Activated CD4-positive, alpha-beta memory T cell treated with anti-CD3 and anti-CD28 coated beads, Interleukin-2, amount 10 ng/mL, durations not matched to agents 7 days and 5 days (primary cell): ENCODE measurements around the gene MCC. TPM values are rescaled to one million over a fixed set of nuclear protein-coding genes. Genes with fewer than 3 reads are reported as not detected.

Experiments
- CTCF ChIA-PET: fragments of 350-600 bp; sonication (Branson Sonifier 250); formaldehyde crosslinking; loops from one replicate; lab custom pipeline; 2021; ENCODE audit warnings: antibody characterized with exemption, inconsistent platforms; lab: Charles Lee
- POLR2A ChIA-PET: fragments of 350-600 bp; sonication (Branson Sonifier 250); formaldehyde crosslinking; loops from one replicate; lab custom pipeline; 2021; ENCODE audit warnings: antibody characterized with exemption; lab: Charles Lee
- DNase-seq: peaks from one replicate; pipeline ENCODE4 v3.0.0-alpha.2; 2020
- H3K27ac Mint-ChIP-seq: one replicate; pipeline ENCODE4 v1.8.0; 2021; ENCODE audit warnings: mild to moderate bottlenecking, mixed read lengths
- H3K27me3 Mint-ChIP-seq: one replicate; pipeline ENCODE4 v1.8.0; 2021; ENCODE audit warnings: mixed read lengths
- H3K36me3 Mint-ChIP-seq: one replicate; pipeline ENCODE4 v1.8.0; 2021; ENCODE audit warnings: low read depth, mixed read lengths
- H3K4me1 Mint-ChIP-seq: one replicate; pipeline ENCODE4 v1.8.0; 2021; ENCODE audit warnings: mixed read lengths
- H3K4me3 Mint-ChIP-seq: one replicate; pipeline ENCODE4 v1.8.0; 2021; ENCODE audit warnings: mild to moderate bottlenecking, mixed read lengths
- H3K9me3 Mint-ChIP-seq: one replicate; pipeline ENCODE4 v1.8.0; 2021; ENCODE audit warnings: mixed read lengths
- total RNA-seq, 2 experiments: library from RNA; stranded (reverse); gene quantifications; one replicate each; pipeline ENCODE4 v1.2.3, GENCODE V29; 2021

Gene MCC
- total RNA-seq, 2 experiments from 2014 or later, result 8.6 to 10.4 TPM

- Mint-ChIP-seq H3K36me3 (peaks cover 60% of the 10 kb centered on the region), H3K4me1 (peaks cover 14% of the 10 kb centered on the region), H3K9me3 (no peaks in the 10 kb centered on the region), H3K4me3 (no peak overlapping the region), H3K27ac (no peak overlapping the region), H3K27me3 (no peaks in the 10 kb centered on the region)
- no peak for DNase-seq
- ChIA-PET CTCF (no interaction called here), POLR2A (no interaction called here)
Observed at GRCh38 chr5:113003763-113004162, 484.5 kb downstream of the MCC start.

GRCh38 chr5:113002423-113002822 is 485.8 kb downstream of the MCC start:
- no peak overlapping the region for H3K27ac Mint-ChIP-seq
- no peaks in the 10 kb centered on the region for H3K27me3 Mint-ChIP-seq
- ChIA-PET POLR2A (interaction anchor here (0.9 kb wide), 1 partner anchor 18 kb away, joined by 4 read pairs; no protein-coding TSS in a partner anchor), CTCF (interaction anchor here (0.9 to 1.7 kb wide), 2 partner anchors 17 to 328 kb away, joined by 3 to 4 read pairs; no protein-coding TSS in a partner anchor)
- no peaks in the 10 kb centered on the region for H3K9me3 Mint-ChIP-seq
- H3K4me3 Mint-ChIP-seq, result no peak overlapping the region
- peaks cover 54% of the 10 kb centered on the region for H3K36me3 Mint-ChIP-seq
- H3K4me1 Mint-ChIP-seq, result peaks cover 14% of the 10 kb centered on the region
- DNase-seq, result no peak

GRCh38 chr5:113000466-113000865 is 487.8 kb downstream of the MCC start:
- CTCF ChIA-PET, result interaction anchor here (1.1 kb wide), 1 partner anchor 44 kb away, joined by 3 read pairs; no protein-coding TSS in a partner anchor
- POLR2A ChIA-PET, result interaction anchor here (1.2 kb wide), 1 partner anchor 24 kb away, joined by 3 read pairs; the partner anchor contains the start of gene DCP2
- no peak for DNase-seq
- H3K36me3 Mint-ChIP-seq, result peaks cover 61% of the 10 kb centered on the region
- H3K9me3 Mint-ChIP-seq, result no peaks in the 10 kb centered on the region
- no peaks in the 10 kb centered on the region for H3K27me3 Mint-ChIP-seq
- H3K4me1 Mint-ChIP-seq, result peaks cover 17% of the 10 kb centered on the region
- H3K27ac Mint-ChIP-seq, result no peak overlapping the region
- no peak overlapping the region for H3K4me3 Mint-ChIP-seq

GRCh38 chr5:112998296-112998695 is 490.0 kb downstream of the MCC start:
- CTCF ChIA-PET, result interaction anchor here (1.8 to 4.9 kb wide), 2 partner anchors 10 to 335 kb away, joined by 5 to 104 read pairs; no protein-coding TSS in a partner anchor
- POLR2A ChIA-PET, result no interaction called here
- Mint-ChIP-seq H3K4me1 (peaks cover 15% of the 10 kb centered on the region), H3K36me3 (peaks cover 57% of the 10 kb centered on the region), H3K9me3 (no peaks in the 10 kb centered on the region), H3K4me3 (no peak overlapping the region), H3K27ac (no peak overlapping the region), H3K27me3 (no peaks in the 10 kb centered on the region)
- no peak for DNase-seq

- no peaks in the 10 kb centered on the region for H3K27me3 Mint-ChIP-seq
- H3K4me3 Mint-ChIP-seq, result no peak overlapping the region
- H3K9me3 Mint-ChIP-seq, result no peaks in the 10 kb centered on the region
- H3K4me1 Mint-ChIP-seq, result peaks cover 13% of the 10 kb centered on the region
- H3K27ac Mint-ChIP-seq, result no peak overlapping the region
- POLR2A ChIA-PET, result interaction anchor here (0.8 to 2.8 kb wide), 7 partner anchors 21 to 513 kb away, joined by 3 to 15 read pairs (median 5); partner anchors contain the start of gene DCP2
- peaks cover 60% of the 10 kb centered on the region for H3K36me3 Mint-ChIP-seq
- no peak for DNase-seq
- CTCF ChIA-PET, result interaction anchor here (0.7 to 4.9 kb wide), 38 partner anchors 10 to 610 kb away, joined by 3 to 104 read pairs (median 6); partner anchors contain the start of genes DCP2, REEP5 and YTHDC2
Observed at GRCh38 chr5:112996830-112997374, 491.4 kb downstream of the MCC start.

- Mint-ChIP-seq H3K36me3 (peaks cover 56% of the 10 kb centered on the region), H3K4me3 (no peak overlapping the region), H3K27me3 (no peaks in the 10 kb centered on the region), H3K9me3 (no peaks in the 10 kb centered on the region), H3K27ac (peak overlapping the region; percentile 12), H3K4me1 (peaks cover 14% of the 10 kb centered on the region)
- ChIA-PET CTCF (interaction anchor here (0.6 to 4.9 kb wide), 52 partner anchors 9 to 1369 kb away, joined by 3 to 104 read pairs (median 4); partner anchors contain the start of genes APC, DCP2, REEP5 and YTHDC2), POLR2A (interaction anchor here (1.0 to 2.8 kb wide), 10 partner anchors 11 to 514 kb away, joined by 3 to 15 read pairs (median 5); partner anchors contain the start of gene DCP2)
- DNase-seq, result peak; percentile 80
Observed at GRCh38 chr5:112995764-112996618, 492.3 kb downstream of the MCC start.

- Mint-ChIP-seq H3K4me3 (no peak overlapping the region), H3K9me3 (no peaks in the 10 kb centered on the region), H3K36me3 (peaks cover 66% of the 10 kb centered on the region), H3K4me1 (peaks cover 62% of the 10 kb centered on the region), H3K27ac (no peak overlapping the region), H3K27me3 (no peaks in the 10 kb centered on the region)
- ChIA-PET POLR2A (interaction anchor here (4.0 kb wide), 1 partner anchor 11 kb away, joined by 18 read pairs; the partner anchor contains the start of gene DCP2), CTCF (interaction anchor here (0.6 to 2.3 kb wide), 3 partner anchors 10 to 63 kb away, joined by 3 to 19 read pairs (median 6); no protein-coding TSS in a partner anchor)
- no peak for DNase-seq
Observed at GRCh38 chr5:112986224-112986623, 502.0 kb downstream of the MCC start.

GRCh38 chr5:112983363-112983762 is 504.9 kb downstream of the MCC start:
- H3K36me3 Mint-ChIP-seq, result peaks cover 61% of the 10 kb centered on the region
- DNase-seq, result no peak
- no peaks in the 10 kb centered on the region for H3K27me3 Mint-ChIP-seq
- POLR2A ChIA-PET, result interaction anchor here (1.0 kb wide), 1 partner anchor 311 kb away, joined by 3 read pairs; no protein-coding TSS in a partner anchor
- no peaks in the 10 kb centered on the region for H3K9me3 Mint-ChIP-seq
- no peak overlapping the region for H3K4me3 Mint-ChIP-seq
- CTCF ChIA-PET, result no interaction called here
- no peak overlapping the region for H3K27ac Mint-ChIP-seq
- peaks cover 66% of the 10 kb centered on the region for H3K4me1 Mint-ChIP-seq

GRCh38 chr5:112979723-112980122 is 508.5 kb downstream of the MCC start:
- Mint-ChIP-seq H3K9me3 (no peaks in the 10 kb centered on the region), H3K27ac (no peak overlapping the region), H3K36me3 (peaks cover 63% of the 10 kb centered on the region), H3K4me1 (peaks cover 70% of the 10 kb centered on the region), H3K27me3 (no peaks in the 10 kb centered on the region), H3K4me3 (peak overlapping the region; percentile 70)
- no peak for DNase-seq
- ChIA-PET POLR2A (interaction anchor here (1.2 to 1.5 kb wide), 4 partner anchors 10 to 534 kb away, joined by 4 to 5 read pairs (median 5); partner anchors contain the start of genes REEP5 and YTHDC2), CTCF (interaction anchor here (0.8 to 1.8 kb wide), 5 partner anchors 9 to 355 kb away, joined by 3 to 6 read pairs (median 3); no protein-coding TSS in a partner anchor)

GRCh38 chr5:112978836-112979235 is 509.4 kb downstream of the MCC start:
- Mint-ChIP-seq H3K9me3 (no peaks in the 10 kb centered on the region), H3K4me1 (peaks cover 63% of the 10 kb centered on the region), H3K27me3 (no peaks in the 10 kb centered on the region), H3K36me3 (peaks cover 58% of the 10 kb centered on the region), H3K27ac (peak overlapping the region; percentile 96), H3K4me3 (peak overlapping the region; percentile 99)
- DNase-seq, result no peak
- ChIA-PET CTCF (interaction anchor here (0.9 to 1.8 kb wide), 6 partner anchors 8 to 287 kb away, joined by 3 to 6 read pairs (median 4); no protein-coding TSS in a partner anchor), POLR2A (interaction anchor here (0.7 to 1.5 kb wide), 7 partner anchors 9 to 535 kb away, joined by 3 to 5 read pairs (median 4); partner anchors contain the start of genes REEP5 and YTHDC2)

GRCh38 chr5:112977440-112977861 is 510.8 kb downstream of the MCC start:
- Mint-ChIP-seq H3K4me3 (peak overlapping the region; percentile 99), H3K27ac (peak overlapping the region; percentile 96), H3K9me3 (no peaks in the 10 kb centered on the region), H3K36me3 (peaks cover 44% of the 10 kb centered on the region), H3K27me3 (no peaks in the 10 kb centered on the region), H3K4me1 (peaks cover 51% of the 10 kb centered on the region)
- CTCF ChIA-PET, result no interaction called here
- POLR2A ChIA-PET, result no interaction called here
- DNase-seq, result no peak
